Midbrain (tissue), 1 donor: Measurements from ENCODE around the gene WNT5B.

ENCODE experiments used
- DNase-seq: peaks from one replicate; lab custom pipeline; 2025; lab: John Stamatoyannopoulos, UW

The WNT5B gene

DNA sequence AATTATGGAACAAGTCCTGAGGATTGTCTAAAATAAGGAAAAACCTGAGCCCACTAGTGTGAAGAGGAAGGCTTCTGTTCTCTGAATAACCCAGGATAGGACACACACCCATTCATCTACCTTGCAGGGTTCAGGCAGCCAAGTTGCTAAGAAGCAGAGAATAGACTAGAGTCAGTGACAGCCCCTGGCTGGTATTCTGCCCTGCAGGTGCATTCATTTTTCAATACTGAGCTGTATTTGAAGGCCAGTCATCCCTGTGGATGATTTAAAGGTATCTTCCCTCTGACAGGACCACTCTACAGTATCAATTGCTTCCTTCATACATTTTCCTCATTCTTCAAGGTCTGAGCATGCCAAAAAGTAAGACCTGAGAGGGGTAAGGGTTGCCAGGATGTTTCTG lies 22.9 kb downstream of the WNT5B start:
- no peak for DNase-seq

GRCh38 chr12:1655225-1655788 lies 26.3 kb downstream of the WNT5B start:
- no peak for DNase-seq

- DNase-seq: no peak
Observed at GRCh38 chr12:1656902-1657301, 27.9 kb downstream of the WNT5B start.

DNA sequence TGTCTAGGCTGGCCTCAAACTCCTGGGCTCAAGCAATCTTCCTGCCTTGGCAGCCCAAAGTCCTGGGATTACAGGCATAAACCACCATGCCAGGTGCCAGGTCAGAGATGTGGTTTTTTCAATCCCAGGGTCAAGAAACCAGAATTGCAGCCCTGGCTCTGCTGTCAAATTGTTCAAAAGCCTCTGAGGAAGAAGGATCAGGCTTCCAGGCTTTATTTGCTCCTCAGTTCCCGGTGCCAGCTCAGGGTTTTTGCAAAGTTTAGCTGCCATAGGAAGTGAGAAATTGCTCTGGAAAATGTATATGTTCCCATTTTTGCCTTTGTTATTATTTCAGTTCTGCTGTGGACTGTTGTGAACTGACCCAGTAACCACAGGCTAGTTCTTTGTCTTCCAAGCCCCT lies 28.7 kb downstream of the WNT5B start:
- DNase-seq: no peak

GRCh38 chr12:1660304-1661187 lies 31.5 kb downstream of the WNT5B start:
- peak; percentile 76 for DNase-seq

DNA sequence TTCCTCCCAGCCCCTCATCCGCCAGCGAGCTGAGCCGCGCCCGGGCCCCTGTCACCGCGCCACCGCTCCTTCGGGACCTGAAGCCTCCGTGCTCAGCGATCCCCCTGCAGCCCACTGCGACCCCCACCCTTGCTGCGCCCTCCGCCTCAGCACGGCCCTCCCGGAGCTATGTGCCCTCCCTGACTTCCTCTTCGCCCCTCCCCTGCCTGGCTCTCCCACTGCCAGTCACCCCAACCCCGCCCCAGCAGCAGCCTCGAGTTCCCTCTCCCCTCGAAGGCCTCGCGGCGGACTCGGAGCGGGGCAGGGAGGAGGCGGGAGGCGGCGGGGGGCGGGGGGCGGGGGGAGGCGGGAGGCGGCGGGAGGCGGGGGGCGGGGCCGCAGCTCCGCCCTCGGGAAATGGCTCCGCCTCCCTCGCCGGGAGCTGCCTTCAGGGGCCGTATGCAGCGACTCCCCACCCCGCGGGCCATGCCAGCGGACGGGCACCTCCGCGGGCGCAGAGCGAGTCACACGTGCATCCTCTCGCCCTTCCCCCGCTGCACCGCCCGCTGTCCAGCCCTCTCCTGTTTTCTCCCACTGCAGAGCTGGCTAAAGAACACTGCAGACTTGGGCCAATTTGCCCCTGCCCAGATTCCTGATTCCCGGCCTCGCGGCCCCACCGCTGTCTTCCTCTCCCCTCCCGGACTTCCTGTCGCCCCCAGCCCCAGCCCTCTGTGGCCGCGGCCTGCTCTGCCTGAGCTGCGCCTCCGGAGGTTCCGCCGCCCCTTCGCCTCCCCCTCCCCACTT lies 32.7 kb downstream of the WNT5B start:
- DNase-seq: peak; percentile 99

GRCh38 chr12:1662761-1663439 lies 33.9 kb downstream of the WNT5B start:
- DNase-seq: no peak

- no peak for DNase-seq
Observed at GRCh38 chr12:1663440-1664132, 34.6 kb downstream of the WNT5B start.

GRCh38 chr12:1665366-1665765 lies 36.3 kb downstream of the WNT5B start:
- DNase-seq: no peak

- DNase-seq: no peak
Observed at GRCh38 chr12:1666215-1666614, 37.2 kb downstream of the WNT5B start.

- DNase-seq: no peak
Observed at GRCh38 chr12:1666685-1667162, 37.7 kb downstream of the WNT5B start.

- DNase-seq: no peak
Observed at GRCh38 chr12:1668833-1669543, 40.0 kb downstream of the WNT5B start.

GRCh38 chr12:1670358-1671268 lies 41.6 kb downstream of the WNT5B start:
- no peak for DNase-seq

GRCh38 chr12:1676043-1676442 lies 47.0 kb downstream of the WNT5B start:
- no peak for DNase-seq

- DNase-seq: no peak
Observed at GRCh38 chr12:1680804-1681492, 51.9 kb downstream of the WNT5B start.

- no peak for DNase-seq
Observed at GRCh38 chr12:1681493-1681807, 52.4 kb downstream of the WNT5B start.

GRCh38 chr12:1688086-1688710 lies 59.2 kb downstream of the WNT5B start:
- DNase-seq: no peak

GRCh38 chr12:1690578-1691122 lies 61.6 kb downstream of the WNT5B start, which contains the start of gene ADIPOR2:
TSS of gene ADIPOR2 (plus strand) at chr12:1691070. CDS start at chr12:1754344, 63,274 bp downstream.
- peak; percentile 96 for DNase-seq
